Activated naive CD8-positive, alpha-beta T cell treated with anti-CD3 and anti-CD28 coated beads, Interleukin-2, amount 50 U/mL, for 16 hours (primary cell): ENCODE data around the gene RPS6KA4.

ENCODE experiments used
- DNase-seq: peaks from one replicate; pipeline ENCODE4 v3.0.0-alpha.2; 2020; ENCODE audit warnings: low read depth, low spot score

The RPS6KA4 gene

GRCh38 chr11:64348383-64349024 lies 10.5 kb upstream of the RPS6KA4 start:
- DNase-seq: no peak

- DNase-seq: no peak
These were observed 10.0 kb upstream of the RPS6KA4 start for GRCh38 chr11:64349025-64349387.

GRCh38 chr11:64349404-64349803 lies 9.6 kb upstream of the RPS6KA4 start:
- DNase-seq: no peak

- DNase-seq: no peak
These were observed 7.8 kb upstream of the RPS6KA4 start for GRCh38 chr11:64351136-64351631.

GRCh38 chr11:64352099-64352994 lies 6.6 kb upstream of the RPS6KA4 start:
- DNase-seq: no peak

GRCh38 chr11:64352995-64353714 lies 5.8 kb upstream of the RPS6KA4 start:
- DNase-seq: no peak

GRCh38 chr11:64353715-64354506 lies 5.1 kb upstream of the RPS6KA4 start:
- no peak for DNase-seq

- DNase-seq: no peak
These were observed 3.7 kb upstream of the RPS6KA4 start for GRCh38 chr11:64355078-64355940.

GRCh38 chr11:64356498-64357411 lies 2.2 kb upstream of the RPS6KA4 start:
- no peak for DNase-seq

GRCh38 chr11:64357446-64357845 lies 1.5 kb upstream of the RPS6KA4 start:
- DNase-seq: no peak

- no peak for DNase-seq
These were observed 942 bp upstream of the RPS6KA4 start for GRCh38 chr11:64357904-64358535.

GRCh38 chr11:64358536-64358906 lies 441 bp upstream of the RPS6KA4 start:
- DNase-seq: no peak

- no peak for DNase-seq
These were observed 917 bp downstream of the RPS6KA4 start for GRCh38 chr11:64359712-64360445.

GRCh38 chr11:64360448-64360921 lies 1.5 kb downstream of the RPS6KA4 start:
- DNase-seq: no peak

GRCh38 chr11:64361659-64362058 lies 2.7 kb downstream of the RPS6KA4 start:
- DNase-seq: no peak

GRCh38 chr11:64362339-64362738 lies 3.4 kb downstream of the RPS6KA4 start:
- DNase-seq: no peak

GRCh38 chr11:64364435-64364834 lies 5.5 kb downstream of the RPS6KA4 start:
- DNase-seq: no peak

GRCh38 chr11:64364911-64365310 lies 5.9 kb downstream of the RPS6KA4 start:
- no peak for DNase-seq
